ENCODE data around the gene GATAD2A.

Gene GATAD2A

GRCh38 chr19:19532806-19533701, 127.6 kb downstream of the GATAD2A start:
- Mint-ChIP-seq H3K9me3 (no peaks in the 10 kb centered on the region), H3K27ac (no peak overlapping the region), H3K36me3 (ENCODE audit: low read depth) (peaks cover 9% of the 10 kb centered on the region), H3K4me3 (no peak overlapping the region), H3K4me1 (ENCODE audit: low read depth) (peaks cover 14% of the 10 kb centered on the region), H3K27me3 (ENCODE audit: low read depth) (peaks cover 9% of the 10 kb centered on the region)

DNA sequence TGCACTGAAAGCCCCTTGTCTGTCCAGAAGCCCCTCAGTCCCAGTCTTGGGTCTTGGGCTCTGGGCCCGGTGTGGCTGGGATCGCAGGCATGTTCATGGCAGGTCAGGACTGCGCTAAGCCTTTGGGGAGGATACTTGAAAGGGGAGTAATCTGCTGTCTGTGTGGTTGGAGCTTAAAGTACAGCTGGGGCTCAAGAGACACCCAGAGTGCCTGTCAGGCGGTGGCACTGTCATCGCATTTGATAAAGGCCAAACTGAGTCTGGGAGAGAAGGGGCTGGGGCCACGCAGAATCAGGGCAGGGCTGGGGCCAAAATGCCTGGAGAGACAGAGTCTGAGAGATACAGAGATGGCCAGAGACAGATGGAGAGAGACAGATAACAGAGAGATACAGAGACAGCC, 128.4 kb downstream of the GATAD2A start:
- H3K9me3 Mint-ChIP-seq = no peaks in the 10 kb centered on the region
- peaks cover 15% of the 10 kb centered on the region for H3K27me3 Mint-ChIP-seq (ENCODE audit: low read depth)
- no peak overlapping the region for H3K27ac Mint-ChIP-seq
- no peak overlapping the region for H3K4me3 Mint-ChIP-seq
- H3K4me1 Mint-ChIP-seq (ENCODE audit: low read depth) = peaks cover 18% of the 10 kb centered on the region
- H3K36me3 Mint-ChIP-seq (ENCODE audit: low read depth) = peaks cover 12% of the 10 kb centered on the region

GRCh38 chr19:19534556-19535265, 129.2 kb downstream of the GATAD2A start:
- Mint-ChIP-seq H3K27ac (no peak overlapping the region), H3K4me1 (ENCODE audit: low read depth) (peaks cover 20% of the 10 kb centered on the region), H3K4me3 (no peak overlapping the region), H3K9me3 (no peaks in the 10 kb centered on the region), H3K36me3 (ENCODE audit: low read depth) (peaks cover 10% of the 10 kb centered on the region), H3K27me3 (ENCODE audit: low read depth) (peaks cover 21% of the 10 kb centered on the region)

GRCh38 chr19:19535311-19536191, 130.1 kb downstream of the GATAD2A start:
- H3K27me3 Mint-ChIP-seq (ENCODE audit: low read depth) = peaks cover 21% of the 10 kb centered on the region
- peak overlapping the region; percentile 9 for H3K27ac Mint-ChIP-seq
- peaks cover 21% of the 10 kb centered on the region for H3K4me1 Mint-ChIP-seq (ENCODE audit: low read depth)
- no peaks in the 10 kb centered on the region for H3K9me3 Mint-ChIP-seq
- H3K36me3 Mint-ChIP-seq (ENCODE audit: low read depth) = peaks cover 10% of the 10 kb centered on the region
- H3K4me3 Mint-ChIP-seq = no peak overlapping the region

- H3K27me3 Mint-ChIP-seq (ENCODE audit: low read depth) = peaks cover 21% of the 10 kb centered on the region
- H3K4me1 Mint-ChIP-seq (ENCODE audit: low read depth) = peaks cover 20% of the 10 kb centered on the region
- peak overlapping the region; percentile 46 for H3K4me3 Mint-ChIP-seq
- H3K36me3 Mint-ChIP-seq (ENCODE audit: low read depth) = peaks cover 8% of the 10 kb centered on the region
- H3K27ac Mint-ChIP-seq = no peak overlapping the region
- H3K9me3 Mint-ChIP-seq = no peaks in the 10 kb centered on the region
Observed at GRCh38 chr19:19537075-19538048, 131.9 kb downstream of the GATAD2A start.

DNA sequence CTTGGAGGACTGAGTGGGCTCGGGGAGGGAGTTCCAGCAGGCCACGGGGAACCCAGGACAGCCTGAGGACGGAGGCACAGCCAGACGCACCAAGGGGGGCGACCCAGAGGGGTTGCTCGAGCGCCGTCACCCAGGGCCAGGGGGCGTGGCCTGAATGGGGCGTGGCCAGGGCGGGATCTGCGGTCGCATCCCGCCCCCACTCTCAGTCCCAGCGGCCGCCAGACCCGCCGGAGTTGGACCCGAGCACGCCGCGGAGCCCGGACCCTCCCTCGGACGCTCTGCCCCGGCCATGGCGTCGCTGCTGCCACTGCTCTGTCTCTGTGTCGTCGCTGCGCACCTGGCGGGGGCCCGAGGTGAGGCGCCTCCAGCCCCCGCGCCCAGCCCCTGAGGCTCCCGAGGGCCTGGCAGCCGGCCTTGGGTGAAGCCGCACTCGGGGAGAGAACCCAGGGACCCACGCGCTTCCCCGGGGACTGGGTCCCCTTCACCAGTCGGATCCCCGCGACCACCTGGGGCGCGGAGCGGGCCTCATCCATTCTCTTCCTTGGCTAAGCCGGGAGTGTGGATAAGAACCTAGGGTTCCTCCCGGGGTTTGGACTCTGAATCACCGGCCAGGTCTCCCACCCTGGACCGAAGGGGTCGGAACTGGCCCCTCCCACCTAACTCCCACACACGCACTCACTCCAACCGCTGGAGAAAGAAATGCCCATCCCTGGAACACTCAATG, 132.7 kb downstream of the GATAD2A start, which contains the start of gene CILP2:
Gene CILP2, plus strand, starts transcription at position 205 of the 724 bp plus-strand sequence. Its CDS starts 85 bp downstream, at position 290.
- no peak within 1 kb of the TSS for H3K27ac Mint-ChIP-seq
- peaks cover 21% of the 10 kb centered on the region for H3K27me3 Mint-ChIP-seq (ENCODE audit: low read depth)
- H3K4me1 Mint-ChIP-seq (ENCODE audit: low read depth) = peaks cover 21% of the 10 kb centered on the region
- no peak within 1 kb of the TSS for H3K4me3 Mint-ChIP-seq
- H3K9me3 Mint-ChIP-seq = no peaks in the 10 kb centered on the region
- peaks cover 8% of the 10 kb centered on the region for H3K36me3 Mint-ChIP-seq (ENCODE audit: low read depth)

DNA sequence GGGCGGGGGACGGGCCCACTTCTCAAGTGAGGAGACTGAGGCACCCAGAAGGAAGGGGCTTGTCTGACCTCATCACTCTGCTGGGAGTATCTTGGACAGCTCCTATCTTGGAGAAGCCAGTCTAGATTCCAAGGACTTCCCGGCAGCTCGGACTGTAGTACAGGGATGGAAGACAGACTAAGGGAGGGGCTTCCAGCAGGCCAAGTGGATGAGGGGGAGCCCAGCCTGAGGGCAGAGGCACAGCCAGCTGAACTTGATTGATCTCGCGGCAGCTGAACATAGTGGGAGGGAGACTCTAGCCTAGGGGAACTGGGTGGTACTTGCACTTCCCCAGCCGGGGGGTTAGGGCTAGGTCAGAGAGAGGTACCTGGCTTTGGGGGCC, 133.3 kb downstream of the GATAD2A start:
- H3K4me3 Mint-ChIP-seq = no peak overlapping the region
- H3K27me3 Mint-ChIP-seq (ENCODE audit: low read depth) = peaks cover 21% of the 10 kb centered on the region
- H3K9me3 Mint-ChIP-seq = no peaks in the 10 kb centered on the region
- H3K4me1 Mint-ChIP-seq (ENCODE audit: low read depth) = peaks cover 21% of the 10 kb centered on the region
- H3K36me3 Mint-ChIP-seq (ENCODE audit: low read depth) = peaks cover 8% of the 10 kb centered on the region
- no peak overlapping the region for H3K27ac Mint-ChIP-seq

- H3K4me3 Mint-ChIP-seq = no peak overlapping the region
- H3K36me3 Mint-ChIP-seq (ENCODE audit: low read depth) = peaks cover 3% of the 10 kb centered on the region
- peaks cover 21% of the 10 kb centered on the region for H3K4me1 Mint-ChIP-seq (ENCODE audit: low read depth)
- H3K9me3 Mint-ChIP-seq = no peaks in the 10 kb centered on the region
- H3K27ac Mint-ChIP-seq = no peak overlapping the region
- H3K27me3 Mint-ChIP-seq (ENCODE audit: low read depth) = peaks cover 21% of the 10 kb centered on the region
Observed at GRCh38 chr19:19539698-19540063, 134.2 kb downstream of the GATAD2A start.

DNA sequence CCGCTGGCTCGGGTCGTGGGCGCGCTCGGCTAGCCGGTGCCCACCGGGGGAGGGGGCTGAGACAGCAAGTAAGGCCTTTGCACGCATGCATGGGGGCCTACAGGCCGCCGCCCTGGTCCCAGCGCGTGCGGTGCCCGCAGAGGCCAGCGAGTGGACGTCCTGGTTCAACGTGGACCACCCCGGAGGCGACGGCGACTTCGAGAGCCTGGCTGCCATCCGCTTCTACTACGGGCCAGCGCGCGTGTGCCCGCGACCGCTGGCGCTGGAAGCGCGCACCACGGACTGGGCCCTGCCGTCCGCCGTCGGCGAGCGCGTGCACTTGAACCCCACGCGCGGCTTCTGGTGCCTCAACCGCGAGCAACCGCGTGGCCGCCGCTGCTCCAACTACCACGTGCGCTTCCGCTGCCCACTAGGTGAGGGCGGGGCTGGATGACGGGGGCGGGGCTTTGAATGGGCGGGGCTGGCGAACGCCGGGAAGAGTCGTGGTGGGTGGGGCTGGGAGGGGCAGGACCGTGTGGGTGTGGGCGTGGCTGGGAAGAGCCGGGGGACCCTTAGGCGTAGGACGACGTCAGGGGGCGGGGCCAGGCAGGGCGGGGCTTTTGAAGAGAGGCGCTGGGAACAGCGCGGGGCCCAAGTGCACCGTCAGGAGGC, 134.7 kb downstream of the GATAD2A start:
- Mint-ChIP-seq H3K9me3 (no peaks in the 10 kb centered on the region), H3K27me3 (ENCODE audit: low read depth) (peaks cover 21% of the 10 kb centered on the region), H3K36me3 (ENCODE audit: low read depth) (peaks cover 3% of the 10 kb centered on the region), H3K4me1 (ENCODE audit: low read depth) (peaks cover 21% of the 10 kb centered on the region), H3K4me3 (peak overlapping the region; percentile 58), H3K27ac (no peak overlapping the region)

- Mint-ChIP-seq H3K9me3 (no peaks in the 10 kb centered on the region), H3K27ac (no peak overlapping the region), H3K27me3 (ENCODE audit: low read depth) (peaks cover 21% of the 10 kb centered on the region), H3K4me3 (peak overlapping the region; percentile 58), H3K36me3 (ENCODE audit: low read depth) (peaks cover 3% of the 10 kb centered on the region), H3K4me1 (ENCODE audit: low read depth) (peaks cover 21% of the 10 kb centered on the region)
Observed at GRCh38 chr19:19540715-19541515, 135.4 kb downstream of the GATAD2A start.

DNA sequence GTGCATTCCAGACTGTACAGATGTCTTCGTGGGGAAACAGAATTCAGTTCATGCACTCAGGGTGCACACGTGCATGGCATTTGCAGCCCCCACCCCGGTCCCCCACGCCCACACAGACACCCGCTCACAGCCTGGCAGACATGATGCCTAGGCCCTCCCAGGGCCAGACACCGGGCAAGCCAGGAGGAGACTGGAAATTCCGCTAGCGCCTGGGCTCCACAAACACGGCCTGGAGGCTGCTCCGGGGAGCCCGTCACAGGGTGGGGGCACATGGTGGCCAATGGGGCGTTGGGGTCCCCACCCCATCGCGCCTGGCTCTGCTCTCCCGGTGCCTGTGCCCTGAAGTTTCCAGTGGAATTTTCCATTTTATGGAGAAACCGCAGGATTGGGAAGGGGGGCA, 136.1 kb downstream of the GATAD2A start:
- peak overlapping the region; percentile 46 for H3K4me3 Mint-ChIP-seq
- peaks cover 21% of the 10 kb centered on the region for H3K4me1 Mint-ChIP-seq (ENCODE audit: low read depth)
- H3K36me3 Mint-ChIP-seq (ENCODE audit: low read depth) = peaks cover 3% of the 10 kb centered on the region
- no peak overlapping the region for H3K27ac Mint-ChIP-seq
- H3K27me3 Mint-ChIP-seq (ENCODE audit: low read depth) = peaks cover 20% of the 10 kb centered on the region
- H3K9me3 Mint-ChIP-seq = no peaks in the 10 kb centered on the region

DNA sequence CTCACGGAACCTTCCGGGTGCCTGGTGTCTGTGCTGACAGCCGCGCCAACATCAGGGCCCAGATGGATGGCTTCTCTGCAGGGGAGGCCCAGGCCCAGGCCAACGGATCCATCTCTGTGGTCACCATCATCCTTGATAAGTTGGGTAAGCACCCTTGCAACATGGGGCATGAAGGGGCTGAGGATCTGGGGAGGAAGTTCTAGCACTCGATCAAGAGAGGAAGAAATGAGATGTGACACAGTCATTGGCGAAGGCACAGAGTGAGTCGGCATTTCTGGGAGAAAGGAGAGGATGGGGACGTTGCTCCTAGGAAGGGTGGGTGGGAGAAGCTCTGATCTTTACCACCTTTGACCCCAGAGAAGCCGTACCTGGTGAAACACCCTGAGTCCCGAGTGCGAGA, 137.0 kb downstream of the GATAD2A start:
- H3K4me1 Mint-ChIP-seq (ENCODE audit: low read depth) = peaks cover 17% of the 10 kb centered on the region
- H3K9me3 Mint-ChIP-seq = no peaks in the 10 kb centered on the region
- peak overlapping the region; percentile 11 for H3K27ac Mint-ChIP-seq
- peaks cover 15% of the 10 kb centered on the region for H3K27me3 Mint-ChIP-seq (ENCODE audit: low read depth)
- H3K4me3 Mint-ChIP-seq = no peak overlapping the region
- peaks cover 3% of the 10 kb centered on the region for H3K36me3 Mint-ChIP-seq (ENCODE audit: low read depth)

Data from T-helper 1 cell treated with Interleukin-12 subunit alpha and Interleukin-12 subunit beta and Interleukin-4 antibody, amounts not matched to agents 30 μg/mL and 1 μg/mL, for 36 hours (primary cell).